ENCODE results near the gene GMDS.

Gene GMDS

GRCh38 chr6:1798303-1798964 is 447.0 kb downstream of the GMDS start:
- no peak for TF ChIP-seq CTCF (IDR thresholded peaks at IDR 0.05; ENCODE audit: low read depth, low read length)
- no peak overlapping the region for H3K4me3 ChIP-seq (replicated peaks in 1 of 2; ENCODE audit: low read depth in 2 of 2, low read length in 2 of 2)
- peak in 1 of 2 donors; percentile 15 for DNase-seq (ENCODE audit: low read depth in 2 of 2)

GRCh38 chr6:1797801-1798200 is 447.6 kb downstream of the GMDS start:
- no peak for TF ChIP-seq CTCF (IDR thresholded peaks at IDR 0.05; ENCODE audit: low read depth, low read length)
- no peak overlapping the region for H3K4me3 ChIP-seq (replicated peaks in 1 of 2; ENCODE audit: low read depth in 2 of 2, low read length in 2 of 2)
- peak; percentile 34 for DNase-seq (ENCODE audit: low read depth in 2 of 2)

- no peak overlapping the region for H3K4me3 ChIP-seq (replicated peaks in 1 of 2; ENCODE audit: low read depth in 2 of 2, low read length in 2 of 2)
- no peak for DNase-seq (ENCODE audit: low read depth in 2 of 2)
- TF ChIP-seq CTCF (IDR thresholded peaks at IDR 0.05; ENCODE audit: low read depth, low read length) = no peak
Measured at GRCh38 chr6:1796706-1797529, 448.5 kb downstream of the GMDS start.

- no peak for TF ChIP-seq CTCF (IDR thresholded peaks at IDR 0.05; ENCODE audit: low read depth, low read length)
Measured at GRCh38 chr6:1795910-1796309, 449.5 kb downstream of the GMDS start.

GRCh38 chr6:1792989-1793388 is 452.4 kb downstream of the GMDS start:
- no peak overlapping the region for H3K4me3 ChIP-seq (replicated peaks in 1 of 2; ENCODE audit: low read depth in 2 of 2, low read length in 2 of 2)
- DNase-seq (ENCODE audit: low read depth in 2 of 2) = peak; percentile 25 to 39
- peak; percentile 56 for TF ChIP-seq CTCF (IDR thresholded peaks at IDR 0.05; ENCODE audit: low read depth, low read length)

More at GRCh38 chr6:1795910-1796309, 449.5 kb downstream of the GMDS start:
- H3K4me3 ChIP-seq (replicated peaks in 1 of 2; ENCODE audit: low read depth in 2 of 2, low read length in 2 of 2) = no peak overlapping the region
- no peak for DNase-seq (ENCODE audit: low read depth in 2 of 2)

- no peak for DNase-seq (ENCODE audit: low read depth in 2 of 2)
- no peak for TF ChIP-seq CTCF (IDR thresholded peaks at IDR 0.05; ENCODE audit: low read depth, low read length)
- no peak overlapping the region for H3K4me3 ChIP-seq (replicated peaks in 1 of 2; ENCODE audit: low read depth in 2 of 2, low read length in 2 of 2)
Measured at GRCh38 chr6:1790684-1791083, 454.7 kb downstream of the GMDS start.
